NOMO-1 (cell line): ENCODE measurements around the gene MYORG.
"Not testable (repeated sequence)": the region's sequence is repeated elsewhere in the genome, so short reads cannot be mapped to it uniquely, and the experiment has no call there.

Experiments
- DNase-seq, 2 experiments: peaks; one replicate each; lab custom pipeline; 2025; ENCODE audit not compliant: unreplicated experiment in 2 of 2; lab: John Stamatoyannopoulos, UW

MYORG gene

DNA sequence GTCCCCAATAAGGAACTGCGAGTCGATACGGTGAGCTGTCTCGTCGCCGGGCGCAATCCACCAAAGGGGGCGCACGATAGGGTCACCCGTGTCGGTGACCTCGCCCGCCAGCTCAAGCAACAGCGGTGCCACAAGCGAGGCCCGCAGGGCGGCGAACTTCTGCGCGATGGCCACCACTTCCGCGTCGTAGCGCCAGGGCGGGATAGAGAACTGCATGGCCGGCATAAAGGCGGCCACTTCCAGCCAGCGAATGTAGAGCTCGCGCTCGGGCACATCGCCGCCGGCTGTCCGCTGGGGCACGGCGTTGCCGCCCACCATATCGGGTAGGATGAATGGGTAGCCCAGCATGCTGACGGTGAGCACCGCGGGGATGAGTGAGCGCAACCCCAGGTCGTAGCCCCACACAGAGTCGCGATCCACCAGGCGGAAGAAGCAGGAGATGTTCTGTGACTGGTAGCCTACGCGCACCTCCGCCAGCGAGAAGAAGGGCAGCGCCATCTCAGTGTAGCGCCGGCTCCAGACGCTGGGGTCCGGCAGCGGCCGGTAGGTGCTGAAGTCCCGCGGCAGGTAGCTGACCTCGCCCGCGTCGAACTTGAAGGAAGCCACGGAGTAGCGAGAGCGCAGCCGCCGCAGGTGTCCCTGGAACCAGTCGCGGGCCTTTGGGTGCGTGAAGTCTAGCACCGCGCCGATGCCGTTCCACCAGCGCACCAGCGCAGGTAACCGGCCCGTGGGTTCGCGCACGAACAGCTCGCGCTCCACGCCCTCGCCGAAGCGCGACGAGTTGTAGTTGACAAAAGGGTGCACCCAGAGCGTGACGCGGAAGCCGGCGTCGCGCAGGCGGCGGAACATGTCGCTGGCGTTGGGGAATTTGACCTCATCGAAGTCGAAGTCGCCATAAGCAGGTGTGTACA is 5.5 kb downstream of the MYORG start:
- no peak for DNase-seq

DNA sequence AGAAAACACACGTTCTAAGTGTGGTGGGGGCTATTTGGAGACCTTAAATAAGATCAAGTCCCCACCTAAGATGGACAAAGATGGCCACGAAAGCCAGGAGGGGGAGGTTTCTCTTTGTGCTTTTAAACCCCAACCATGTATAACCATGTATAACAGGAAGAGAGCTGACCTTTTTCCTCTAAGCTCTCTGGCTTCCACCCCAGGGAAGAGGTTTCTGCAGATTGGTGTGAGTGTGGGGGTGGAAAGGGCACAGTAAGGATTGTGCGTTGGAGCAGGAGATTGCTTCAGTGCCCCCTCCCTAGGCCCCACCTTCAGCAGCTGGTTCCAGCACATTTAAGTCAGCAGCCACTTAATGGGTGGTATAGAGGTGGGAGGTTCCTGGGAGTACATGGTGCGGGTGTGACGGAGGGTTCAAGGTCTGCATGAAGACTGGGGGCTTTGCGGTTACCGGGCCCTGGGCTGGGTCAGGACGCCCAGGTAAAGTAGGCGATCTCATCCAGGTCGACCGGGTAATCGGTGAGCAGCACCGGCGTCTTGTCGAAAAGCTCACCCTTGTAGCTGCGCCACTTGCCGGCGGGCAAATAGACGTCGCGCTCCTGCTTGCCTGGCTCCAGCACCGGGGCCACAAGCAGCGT is 6.2 kb downstream of the MYORG start:
- DNase-seq: no peak

DNA sequence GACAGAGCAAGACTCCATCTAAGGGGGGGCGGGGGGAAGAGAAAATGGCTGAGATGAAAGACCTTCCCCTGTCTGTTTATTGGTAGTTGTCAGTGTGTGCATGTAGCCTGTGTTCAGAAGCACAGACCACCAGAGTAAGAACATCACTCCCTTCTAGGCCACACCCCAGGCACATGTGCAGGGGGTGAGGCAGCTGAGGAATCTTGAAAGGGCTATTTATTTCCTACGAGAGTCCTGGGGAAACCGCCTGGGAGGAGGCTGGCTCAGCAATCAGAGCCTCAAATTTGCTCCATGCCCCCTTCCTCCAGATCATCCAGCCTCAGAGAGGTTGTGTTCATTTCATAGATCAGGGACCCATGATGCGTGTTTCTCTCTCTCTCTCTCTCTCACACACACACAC is 7.1 kb downstream of the MYORG start:
- DNase-seq: no peak

DNA sequence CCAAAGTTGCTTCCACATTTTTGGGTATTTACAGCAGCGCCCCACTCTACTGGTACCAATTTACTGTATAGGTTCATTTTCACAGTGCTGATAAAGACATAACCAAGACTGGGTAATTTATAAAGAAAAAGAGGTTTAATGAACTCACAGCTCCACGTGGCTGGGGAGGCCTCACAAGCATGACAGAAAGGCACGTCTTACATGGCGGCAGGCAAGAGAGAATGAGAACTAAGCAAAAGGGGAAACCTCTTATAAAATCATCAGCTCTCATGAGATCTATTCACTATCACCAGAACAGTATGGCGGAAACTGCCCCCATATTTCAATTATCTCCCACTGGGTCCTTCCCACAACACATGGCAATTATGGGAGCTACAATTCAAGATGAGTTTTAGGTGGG is 7.9 kb downstream of the MYORG start:
- DNase-seq: not testable (repeated sequence)

DNA sequence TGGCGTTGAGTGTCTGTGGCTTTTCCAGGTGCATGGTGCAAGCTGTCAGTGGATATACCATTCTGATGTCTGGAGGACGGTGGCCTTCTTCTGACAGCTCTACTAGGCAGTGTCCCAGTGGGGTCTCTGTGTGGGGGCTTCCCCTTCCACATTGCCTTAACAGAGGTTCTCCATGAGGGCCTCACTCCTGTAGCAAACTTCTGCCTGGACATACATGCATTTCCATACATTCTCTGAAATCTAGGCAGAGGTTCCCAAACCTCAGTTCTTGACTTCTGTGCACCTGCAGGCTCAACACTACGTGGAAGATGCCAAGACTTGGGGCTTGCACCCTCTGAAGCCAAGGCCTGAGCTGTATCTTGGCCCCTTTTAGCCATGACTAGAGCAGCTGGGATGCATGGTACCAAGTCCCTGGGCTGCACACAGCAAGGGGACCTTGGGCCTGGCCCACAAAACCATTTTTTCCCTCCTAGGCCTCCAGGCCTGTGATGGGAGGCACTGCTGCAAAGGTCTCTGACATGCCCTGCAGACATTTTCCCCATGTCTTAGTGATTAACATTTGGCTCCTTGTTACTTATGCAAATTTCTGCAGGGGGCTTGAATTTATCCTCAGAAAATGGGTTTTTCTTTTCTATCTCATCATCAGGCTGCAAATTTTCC is 8.8 kb downstream of the MYORG start:
- not testable (repeated sequence) for DNase-seq

DNA sequence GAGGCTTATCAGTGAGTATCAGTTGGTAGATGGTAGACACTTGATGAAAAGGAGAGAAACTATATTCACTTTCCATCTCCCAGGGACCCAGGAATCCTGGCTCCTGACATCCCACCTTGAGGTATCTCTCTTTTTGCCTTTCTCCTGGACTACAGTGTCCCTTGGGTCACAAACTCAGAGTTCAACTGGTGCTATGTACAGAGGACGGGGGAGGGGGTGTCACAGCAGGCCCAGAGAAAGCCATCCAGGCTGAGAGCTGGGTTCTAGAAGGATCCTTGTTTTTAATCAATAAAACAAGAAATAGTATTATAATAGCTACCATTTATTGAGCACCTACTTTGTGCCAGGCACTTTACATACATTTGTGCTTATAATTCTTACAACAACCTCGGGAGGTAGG is 10.3 kb downstream of the MYORG start:
- no peak for DNase-seq

DNA sequence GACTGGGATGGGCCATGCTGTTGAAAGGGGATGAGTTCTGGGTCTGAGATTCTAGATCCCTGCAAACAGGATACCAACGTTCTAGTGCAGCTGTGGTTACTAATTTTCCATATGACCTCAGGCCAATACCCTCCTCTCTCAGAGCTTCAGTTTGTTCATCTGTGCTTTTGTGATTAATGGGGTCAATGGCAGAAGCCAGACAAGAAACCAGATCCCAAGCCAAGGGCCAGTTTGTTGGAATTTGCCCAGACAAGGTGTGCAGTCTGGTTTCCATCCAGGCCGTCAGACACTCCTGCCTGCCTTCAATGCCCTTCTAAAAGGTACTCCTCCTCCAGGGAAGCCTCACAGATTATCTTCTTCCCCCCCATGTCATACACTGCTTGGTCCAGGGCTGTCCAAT is 11.4 kb downstream of the MYORG start:
- DNase-seq: no peak

DNA sequence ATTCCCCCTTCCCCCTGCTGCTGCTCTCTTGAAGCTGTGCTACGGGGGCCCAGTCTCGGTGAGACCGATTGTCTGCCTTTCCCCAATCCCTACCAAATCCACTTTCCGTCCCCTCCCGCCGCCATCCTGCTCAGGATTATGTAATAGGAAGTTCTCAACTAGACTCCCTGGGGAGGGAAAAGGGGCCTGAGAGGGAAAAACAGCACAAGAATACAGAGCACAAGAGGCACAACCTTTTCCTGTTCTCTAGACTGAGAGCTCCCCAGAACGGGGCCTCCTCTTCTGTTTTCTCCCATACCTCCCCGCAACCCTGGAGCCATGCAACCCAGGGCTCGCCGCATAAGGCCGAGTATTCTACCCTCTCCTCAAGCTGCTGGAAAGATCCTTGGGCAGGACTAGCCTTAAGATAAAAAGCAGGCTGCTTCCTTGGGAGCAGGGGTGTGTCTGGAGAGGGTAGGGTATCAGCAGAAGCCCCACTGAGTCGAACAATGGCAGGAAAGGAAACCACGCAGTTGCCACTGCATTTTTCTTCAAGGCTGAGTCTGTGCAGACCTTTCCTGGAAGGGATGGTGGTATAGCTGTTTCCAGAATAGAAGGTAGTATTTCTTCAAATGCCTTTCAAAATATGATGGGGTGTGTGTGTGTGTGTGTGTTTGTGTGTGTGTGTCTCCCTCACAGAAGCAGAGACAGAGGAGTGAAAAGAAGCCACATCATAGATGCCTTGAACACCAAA is 12.9 kb downstream of the MYORG start:
- no peak for DNase-seq

DNA sequence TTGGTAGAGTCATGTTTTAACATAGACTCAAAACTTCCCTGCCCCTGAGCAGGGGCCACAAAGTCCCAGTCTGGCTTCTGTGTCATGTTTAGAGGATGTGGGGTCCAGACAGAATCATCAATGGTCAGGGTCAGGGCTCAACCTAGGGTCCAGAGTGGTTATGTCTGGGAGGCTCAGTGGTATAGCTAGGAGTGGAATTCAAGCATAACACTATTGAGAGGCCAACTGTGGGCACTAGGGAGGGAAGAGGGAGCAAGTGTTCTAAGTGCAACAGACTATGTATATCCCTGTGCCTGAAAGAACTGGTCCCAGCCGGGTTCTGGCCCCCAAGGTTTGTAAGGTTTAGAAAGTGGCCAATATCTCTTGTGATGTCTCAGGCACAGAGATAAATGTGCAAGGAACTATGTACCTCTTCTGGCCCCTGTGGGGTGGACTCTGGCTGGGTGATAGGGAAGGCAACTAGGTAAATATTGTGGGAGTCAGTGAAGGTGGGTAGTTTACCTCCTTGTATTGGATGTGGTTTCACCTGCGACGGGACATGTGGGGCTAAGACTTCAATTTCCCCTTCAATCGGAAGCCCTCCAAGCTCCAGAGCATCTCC is 14.0 kb downstream of the MYORG start:
- DNase-seq: no peak

DNA sequence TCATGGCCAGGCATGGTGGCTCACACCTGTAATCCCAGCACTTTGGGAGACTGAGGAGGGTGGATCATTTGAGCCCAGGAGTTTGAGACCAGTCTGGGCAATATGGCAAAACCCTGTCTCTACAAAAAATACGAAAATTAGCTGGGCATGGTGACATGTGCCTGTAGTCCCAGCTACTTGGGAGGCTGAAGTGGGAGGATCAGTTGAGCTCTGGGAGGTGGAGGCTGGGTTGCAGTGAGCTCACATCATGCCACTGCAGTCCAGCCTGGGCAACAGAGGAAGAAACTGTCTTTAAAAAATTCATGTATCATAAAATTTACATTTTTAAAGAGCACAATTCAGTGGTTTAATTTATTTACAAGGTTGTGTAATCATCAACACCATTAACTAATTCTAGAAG is 23.7 kb downstream of the MYORG start:
- DNase-seq: not testable (repeated sequence)

DNA sequence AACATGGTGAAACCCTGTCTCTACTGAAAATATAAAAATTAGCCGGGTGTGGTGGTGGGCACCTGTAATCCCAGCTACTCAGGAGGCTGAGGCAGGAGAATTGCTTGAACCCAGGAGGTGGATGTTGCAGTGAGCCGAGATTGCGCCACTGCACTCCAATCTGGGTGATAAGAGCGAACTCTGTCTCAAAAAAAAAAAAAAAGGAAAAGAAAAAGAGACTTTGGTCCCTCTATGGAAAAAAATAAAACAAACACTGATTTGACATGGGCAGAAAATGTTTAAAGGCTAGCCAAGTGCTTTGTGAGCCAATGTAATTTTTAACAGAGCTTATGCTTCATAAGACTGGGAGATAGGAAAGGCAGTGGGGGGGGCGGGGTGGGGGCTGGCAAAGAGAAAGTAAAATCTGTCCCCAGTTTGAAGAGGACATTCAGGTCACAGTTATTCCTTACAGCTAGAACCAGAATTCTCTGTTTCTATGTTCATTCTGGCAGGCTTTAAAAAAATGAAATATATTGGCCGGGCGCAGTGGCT is 24.5 kb downstream of the MYORG start:
- DNase-seq: not testable (repeated sequence)

DNA sequence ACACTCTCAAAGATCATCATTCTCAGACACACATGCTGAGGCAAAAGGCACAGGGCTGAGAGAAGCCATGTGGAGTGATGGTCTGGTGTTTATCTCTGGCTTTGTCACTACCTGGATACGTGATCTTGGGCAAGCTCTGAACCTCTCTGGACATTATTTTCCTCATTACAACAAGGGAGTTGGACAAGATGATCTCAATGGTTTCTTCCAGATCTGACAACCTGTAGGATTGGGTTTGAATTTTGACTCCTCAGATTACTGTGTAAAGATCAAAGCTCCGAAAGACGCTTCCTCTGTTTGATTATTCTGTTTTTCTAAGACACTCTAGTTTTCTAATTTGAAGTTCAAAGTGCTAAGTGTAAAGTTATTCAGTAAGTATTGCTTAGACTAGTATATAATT is 27.4 kb downstream of the MYORG start:
- no peak for DNase-seq

DNA sequence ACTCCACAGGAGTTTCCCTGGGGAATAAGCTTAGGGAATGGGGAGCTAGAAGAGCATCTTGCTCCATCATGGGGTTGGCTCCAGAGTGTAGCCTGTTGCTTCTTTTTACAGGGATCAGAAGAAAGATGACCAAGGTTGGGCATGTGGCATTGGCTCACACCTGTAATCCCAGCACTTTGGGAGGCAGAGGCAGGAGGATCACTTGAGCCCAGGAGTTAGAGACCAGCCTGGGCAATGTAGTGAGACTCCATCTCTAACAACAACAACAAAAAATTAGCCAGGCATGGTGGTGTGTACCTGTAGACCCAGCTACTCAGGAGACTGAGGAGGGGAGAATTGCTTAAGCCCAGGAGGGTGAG is 28.9 kb downstream of the MYORG start:
- DNase-seq: no peak

DNA sequence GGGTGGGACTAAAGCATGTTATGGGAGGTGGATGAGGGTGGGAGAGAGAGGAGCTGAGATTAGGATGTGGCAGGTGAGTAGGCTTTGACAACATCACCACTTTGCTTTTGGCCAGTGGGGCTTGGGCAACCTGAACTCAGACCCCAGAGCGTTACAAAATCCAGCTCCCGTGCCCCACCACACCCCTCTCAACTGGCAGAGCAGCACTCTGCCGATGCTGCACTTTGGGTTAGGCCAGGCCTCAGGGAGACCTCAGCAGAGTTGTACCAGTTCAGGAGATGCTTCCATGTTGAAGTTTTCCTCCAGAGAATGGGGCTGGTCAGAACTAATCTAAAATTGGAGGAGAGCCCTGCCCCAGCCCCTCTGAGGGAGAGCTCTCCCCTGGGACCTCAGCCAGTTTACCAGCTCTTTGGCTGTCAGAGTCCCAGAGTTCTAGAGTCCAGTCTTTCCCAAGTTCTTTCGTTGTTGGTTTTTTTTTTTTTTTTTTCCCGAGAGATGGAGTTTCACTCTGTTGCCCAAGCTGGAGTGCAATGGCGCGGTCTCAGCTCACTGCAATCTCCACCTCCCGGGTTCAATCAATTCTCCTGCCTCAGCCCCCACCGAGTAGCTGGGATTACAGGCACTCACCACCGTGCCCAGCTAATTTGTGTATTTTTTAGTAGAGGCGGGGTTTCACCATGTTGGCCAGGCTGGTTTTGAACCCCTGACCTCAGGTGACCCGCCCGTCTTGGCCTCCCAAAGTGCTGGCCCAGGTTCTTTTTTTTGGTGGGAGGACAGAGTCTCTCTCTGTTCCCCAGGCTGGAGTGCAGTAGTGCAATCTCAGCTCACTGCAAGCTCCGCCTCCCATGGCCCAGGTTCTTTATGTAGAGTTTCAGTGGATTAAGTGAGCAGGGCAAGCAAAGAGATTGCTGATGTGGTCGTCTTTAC is 29.6 kb downstream of the MYORG start:
- no peak for DNase-seq

DNA sequence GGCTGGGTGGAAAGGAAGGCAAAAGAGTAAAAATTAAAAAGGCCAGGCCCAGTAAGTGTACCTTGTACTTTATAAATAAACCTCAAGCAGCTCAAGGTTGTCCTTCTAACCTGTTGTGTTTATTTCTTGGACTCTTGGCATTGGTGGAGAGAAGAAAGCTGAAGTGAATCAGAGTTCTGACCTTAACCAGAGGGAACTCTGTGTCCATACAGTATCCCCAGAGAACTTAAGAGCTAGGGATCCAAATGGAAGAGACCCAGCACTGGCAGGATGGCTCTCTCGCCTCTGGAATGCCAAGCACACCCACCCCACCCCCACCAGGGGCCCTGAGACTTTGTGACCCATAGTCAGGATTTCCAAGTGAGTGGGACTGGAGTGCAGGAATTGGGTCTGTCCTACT is 33.1 kb downstream of the MYORG start:
- no peak for DNase-seq

DNA sequence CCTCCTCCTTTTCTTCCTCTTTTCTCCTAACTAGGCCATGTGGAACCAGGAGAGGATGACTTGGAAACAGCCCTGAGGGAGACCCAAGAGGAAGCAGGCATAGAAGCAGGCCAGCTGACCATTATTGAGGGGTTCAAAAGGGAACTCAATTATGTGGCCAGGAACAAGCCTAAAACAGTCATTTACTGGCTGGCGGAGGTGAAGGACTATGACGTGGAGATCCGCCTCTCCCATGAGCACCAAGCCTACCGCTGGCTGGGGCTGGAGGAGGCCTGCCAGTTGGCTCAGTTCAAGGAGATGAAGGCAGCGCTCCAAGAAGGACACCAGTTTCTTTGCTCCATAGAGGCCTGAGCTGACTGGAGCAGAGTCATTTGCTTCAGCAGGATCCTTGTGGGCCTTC is 33.6 kb downstream of the MYORG start:
- no peak for DNase-seq

DNA sequence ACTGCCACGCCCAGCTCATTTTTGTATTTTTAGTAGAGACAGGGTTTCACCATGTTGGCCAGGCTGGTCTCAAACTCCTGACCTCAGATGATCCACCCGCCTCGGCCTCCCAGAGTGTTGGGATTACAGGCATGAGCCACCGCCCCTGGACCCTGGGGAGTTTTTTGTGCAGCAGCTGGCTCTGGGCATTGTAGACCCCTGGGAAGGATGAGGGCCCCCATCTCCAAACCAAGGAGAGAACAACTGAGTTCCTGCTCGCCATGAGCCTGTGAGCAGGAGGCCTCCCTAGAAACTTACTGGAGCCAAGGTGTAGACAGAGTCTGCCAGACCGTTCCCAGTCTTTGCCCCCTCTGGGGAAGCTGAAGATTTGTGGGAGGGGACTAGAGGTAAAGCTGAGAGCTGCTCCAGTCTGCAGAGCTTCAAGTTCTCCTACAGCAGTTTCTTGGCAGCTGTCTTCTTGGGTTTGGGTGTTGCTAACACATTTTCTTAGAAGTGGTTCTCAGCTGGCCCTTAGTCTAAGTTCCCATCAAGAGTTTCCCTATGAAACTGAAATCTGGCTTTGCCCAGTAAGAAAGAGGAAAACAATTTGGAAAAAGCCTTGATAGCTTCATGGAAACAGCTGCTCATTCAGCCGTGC is 34.9 kb downstream of the MYORG start:
- DNase-seq: no peak

DNA sequence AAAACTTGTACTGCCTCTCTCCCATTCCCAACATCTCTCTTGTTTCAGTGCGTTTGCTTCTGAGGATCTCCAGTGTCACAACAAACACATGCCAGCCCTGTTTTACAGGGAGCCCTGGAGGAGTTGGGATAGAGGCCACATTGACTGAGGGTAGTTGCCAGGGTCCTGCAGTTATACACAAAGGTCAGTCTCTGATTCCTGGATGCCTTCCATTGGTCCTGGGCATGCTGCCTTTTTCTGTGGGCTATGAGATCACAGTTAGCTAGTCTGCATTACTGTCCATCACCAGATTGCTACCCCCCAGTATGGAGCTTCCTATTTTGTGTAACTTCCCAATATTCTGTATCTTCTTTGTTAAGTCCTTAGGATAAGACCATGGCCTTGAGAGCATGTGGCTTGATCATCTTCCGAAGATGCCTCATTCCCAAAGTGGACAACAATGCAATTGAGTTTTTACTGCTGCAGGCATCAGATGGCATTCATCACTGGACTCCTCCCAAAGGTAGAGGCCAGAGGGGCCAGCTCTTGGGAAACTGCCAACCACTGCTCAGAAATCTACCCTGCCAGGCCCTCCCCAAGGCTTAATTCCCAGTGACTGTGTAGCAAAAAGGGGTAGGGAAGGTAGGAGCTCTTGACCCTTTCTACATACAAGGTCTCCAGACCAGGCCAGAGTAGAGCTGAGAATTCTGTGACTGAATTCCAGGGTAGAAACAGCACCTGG is 37.9 kb downstream of the MYORG start:
- DNase-seq: no peak
